HepG2 (cell line): Measurements from ENCODE around the gene SIRT1. TPM values are rescaled to one million over a fixed set of nuclear protein-coding genes. Genes with fewer than 3 reads are reported as not detected.
A peak's percentile ranks its signal among the peaks of the same experiment; 100 is the strongest.

Experiments
- FOXK2 ChIP-seq: fragments of 450-650 bp; IDR thresholded peaks from 2 replicates; pipeline ENCODE4 v1.6.1; 2016
- GRHL1 ChIP-seq: sonication (generic); formaldehyde crosslinking; conservative IDR thresholded peaks from 2 replicates; pipeline ENCODE4 v1.8.0; 2022; ENCODE audit warnings: missing genetic modification reagents
- ISL2 ChIP-seq: sonication (generic); formaldehyde crosslinking; IDR thresholded peaks from 2 replicates; pipeline ENCODE4 v1.5.0; 2020; ENCODE audit warnings: missing genetic modification reagents
- MAFF ChIP-seq: IDR thresholded peaks from 2 replicates; pipeline ENCODE4 v1.6.1; 2011; ENCODE audit warnings: low read depth, low read length, improper control_type of control experiment
- PLRG1 ChIP-seq: fragments of 450-650 bp; conservative IDR thresholded peaks from 2 replicates; pipeline ENCODE4 v1.6.1; 2016
- PRMT3 ChIP-seq: sonication (generic); formaldehyde crosslinking; IDR thresholded peaks from 2 replicates; pipeline ENCODE4 v1.8.1; 2022; ENCODE audit warnings: low read depth, mild to moderate bottlenecking, moderate library complexity, missing genetic modification reagents, borderline replicate concordance
- SP5 ChIP-seq: IDR thresholded peaks from 2 replicates; pipeline ENCODE4 v1.6.1; 2016; ENCODE audit warnings: low read depth, borderline replicate concordance
- TRIM22 ChIP-seq: fragments of 450-650 bp; IDR thresholded peaks from 2 replicates; pipeline ENCODE4 v1.6.1; 2017
- ZBTB40 ChIP-seq, 2 experiments: fragments of 450-650 bp in 1 of 2; sonication (generic) in 1 of 2; formaldehyde crosslinking in 1 of 2; IDR thresholded peaks; 2 replicates each; pipeline versions ENCODE4 v1.6.1 to v1.8.0; 2016 to 2022; ENCODE audit warnings: antibody characterized with exemption in 1 of 2, mild to moderate bottlenecking in 1 of 2, missing genetic modification reagents in 1 of 2
- ZNF383 ChIP-seq: sonication (generic); formaldehyde crosslinking; IDR thresholded peaks from 2 replicates; pipeline ENCODE4 v1.4.0; 2020; ENCODE audit warnings: missing genetic modification reagents, mild to moderate bottlenecking, borderline replicate concordance
- ZNF446 ChIP-seq: sonication (generic); formaldehyde crosslinking; IDR thresholded peaks from 2 replicates; pipeline ENCODE4 v1.5.0; 2020; ENCODE audit warnings: mild to moderate bottlenecking, missing genetic modification reagents
- ZNF546 ChIP-seq: sonication (generic); formaldehyde crosslinking; conservative IDR thresholded peaks from 2 replicates; pipeline ENCODE4 v1.8.1; 2023; ENCODE audit warnings: mild to moderate bottlenecking, missing genetic modification reagents
- ZNF737 ChIP-seq: sonication (generic); formaldehyde crosslinking; IDR thresholded peaks from 2 replicates; pipeline ENCODE4 v1.5.0; 2020; ENCODE audit warnings: missing genetic modification reagents, mild to moderate bottlenecking, borderline replicate concordance
- ZNF772 ChIP-seq: sonication (generic); formaldehyde crosslinking; IDR thresholded peaks from 2 replicates; pipeline ENCODE4 v1.5.0; 2020; ENCODE audit warnings: mild to moderate bottlenecking, missing genetic modification reagents
- polyA plus RNA-seq, 8 experiments: library from polyadenylated mRNA; depleted of rRNA in 3 of 8; stranded (reverse) in 7 of 8; unstranded in 1 of 8; fragments of >200 nt; fragmentation: Illumina TruSeq in 4 of 8; extraction: Trizol in 4 of 8; gene quantifications; 2 replicates each; pipeline versions ENCODE4 v1.2.1 to v1.2.3, GENCODE V29; 2011 to 2016; ENCODE audit warnings: low read depth in 4 of 8, missing spikeins in 1 of 8, mixed read lengths in 1 of 8; ENCODE audit not compliant: insufficient read depth in 1 of 8
- total RNA-seq, 5 experiments: library from RNA; depleted of rRNA; stranded (reverse); fragments of >200 nt; fragmentation: Illumina TruSeq; extraction: Trizol; gene quantifications; 2 replicates each; pipeline ENCODE4 v1.2.3, GENCODE V29; 2016; ENCODE audit warnings: low read depth in 1 of 5
- TF ChIP-seq, protein P1 (sequence below): IDR thresholded peaks from 2 replicates; pipeline ENCODE4 v1.6.1; 2016

The SIRT1 gene
- total and polyA plus RNA-seq, 2 of the 13 experiments (the other 11 are each of a cell fraction or from before 2014, with no cell fraction given): 9.4 to 10.2 TPM

- TF ChIP-seq ZNF546 (CRISPR knock-in tag) (no peak), SP5 (CRISPR knock-in tag) (no peak; the same call in 1 of the 2 replicates), GRHL1 (CRISPR knock-in tag) (no peak), TRIM22 (no peak), ZBTB40 (IDR thresholded peaks at IDR 0.05) (no peak), ZBTB40 (CRISPR knock-in tag; IDR thresholded peaks at IDR 0.05) (0 out of 2 replicates have a peak, but pooled peaks have one; percentile 39), PLRG1 (no peak), FOXK2 (peak; percentile 47; the same call in 1 of the 2 replicates), ZNF383 (CRISPR knock-in tag) (no peak), ISL2 (no peak), MAFF (no peak), ZNF446 (CRISPR knock-in tag) (no peak), PRMT3 (no peak), ZNF772 (CRISPR knock-in tag) (0 out of 2 replicates have a peak, but pooled peaks have one; percentile 30), ZNF737 (CRISPR knock-in tag) (no peak)
- TF ChIP-seq, protein P1, sequence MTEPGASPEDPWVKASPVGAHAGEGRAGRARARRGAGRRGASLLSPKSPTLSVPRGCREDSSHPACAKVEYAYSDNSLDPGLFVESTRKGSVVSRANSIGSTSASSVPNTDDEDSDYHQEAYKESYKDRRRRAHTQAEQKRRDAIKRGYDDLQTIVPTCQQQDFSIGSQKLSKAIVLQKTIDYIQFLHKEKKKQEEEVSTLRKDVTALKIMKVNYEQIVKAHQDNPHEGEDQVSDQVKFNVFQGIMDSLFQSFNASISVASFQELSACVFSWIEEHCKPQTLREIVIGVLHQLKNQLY: 0 out of 2 replicates have a peak, but pooled peaks have one; percentile 14
Measured at GRCh38 chr10:67849331-67850011, 35.0 kb upstream of the SIRT1 start (continued).
